Caki2 (cell line): Measurements from ENCODE around the gene BMP7. TPM values are rescaled to one million over a fixed set of nuclear protein-coding genes. Genes with fewer than 3 reads are reported as not detected.

Source experiments
- DNase-seq: peaks from one replicate; pipeline ENCODE4 v3.0.0-alpha.2; 2015; ENCODE audit warnings: low read depth
- in situ Hi-C: cut with HindIII; loops from 2 replicates; pipeline ENCODE4 v1.10.0; 2016; ENCODE audit warnings: low sequenced_read_pairs, low pct_unique_long_range_greater_than_20kb, mixed read lengths
- total RNA-seq: library from RNA; depleted of rRNA; stranded (reverse); fragments of >200 nt; shearing (Covaris generic); gene quantifications from 2 replicates; pipeline ENCODE4 v1.2.3, GENCODE V29; 2014; ENCODE audit warnings: low replicate concordance

The BMP7 gene
- total RNA-seq, 1 experiment from 2014 or later = 0.24 TPM

- in situ Hi-C loops = no loop called here
- DNase-seq = no peak
These were observed 131.6 kb downstream of the BMP7 start for GRCh38 chr20:57134804-57135203.

DNA sequence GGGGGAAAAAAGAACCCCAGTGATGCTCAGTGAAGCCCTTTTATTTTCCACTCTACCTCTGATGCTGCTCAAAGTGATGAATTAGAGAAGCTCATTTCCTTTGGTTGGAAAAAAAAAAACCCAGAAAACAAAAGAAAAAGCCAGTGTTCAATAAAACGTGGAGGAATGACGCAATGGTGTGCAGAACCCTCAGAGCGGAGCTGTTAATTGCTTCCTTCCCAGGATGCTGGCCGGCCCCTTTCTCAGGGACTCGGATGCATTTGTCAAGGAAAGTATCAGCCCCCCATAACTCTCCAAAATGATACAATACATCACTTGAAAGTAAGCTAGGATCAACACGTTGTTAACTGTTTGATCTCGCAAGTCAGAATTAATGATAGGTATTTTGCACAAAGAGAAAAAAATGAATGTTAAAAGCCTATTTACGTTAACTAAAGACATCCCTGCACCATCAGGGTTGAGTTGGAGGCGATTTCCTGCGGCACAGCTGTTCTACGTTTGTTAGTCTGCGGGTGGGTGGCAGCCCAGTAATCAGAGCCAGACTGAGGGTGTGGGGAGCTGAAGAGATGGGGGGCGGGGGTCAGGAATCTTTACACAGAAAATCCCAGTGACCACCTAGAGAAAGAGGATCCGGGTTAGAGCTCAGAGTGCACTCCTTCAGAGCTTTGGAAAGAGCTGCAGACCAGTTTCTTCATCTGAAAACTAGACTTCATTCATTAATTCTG, 132.4 kb downstream of the BMP7 start:
- no peak for DNase-seq
- in situ Hi-C loops = no loop called here

DNA sequence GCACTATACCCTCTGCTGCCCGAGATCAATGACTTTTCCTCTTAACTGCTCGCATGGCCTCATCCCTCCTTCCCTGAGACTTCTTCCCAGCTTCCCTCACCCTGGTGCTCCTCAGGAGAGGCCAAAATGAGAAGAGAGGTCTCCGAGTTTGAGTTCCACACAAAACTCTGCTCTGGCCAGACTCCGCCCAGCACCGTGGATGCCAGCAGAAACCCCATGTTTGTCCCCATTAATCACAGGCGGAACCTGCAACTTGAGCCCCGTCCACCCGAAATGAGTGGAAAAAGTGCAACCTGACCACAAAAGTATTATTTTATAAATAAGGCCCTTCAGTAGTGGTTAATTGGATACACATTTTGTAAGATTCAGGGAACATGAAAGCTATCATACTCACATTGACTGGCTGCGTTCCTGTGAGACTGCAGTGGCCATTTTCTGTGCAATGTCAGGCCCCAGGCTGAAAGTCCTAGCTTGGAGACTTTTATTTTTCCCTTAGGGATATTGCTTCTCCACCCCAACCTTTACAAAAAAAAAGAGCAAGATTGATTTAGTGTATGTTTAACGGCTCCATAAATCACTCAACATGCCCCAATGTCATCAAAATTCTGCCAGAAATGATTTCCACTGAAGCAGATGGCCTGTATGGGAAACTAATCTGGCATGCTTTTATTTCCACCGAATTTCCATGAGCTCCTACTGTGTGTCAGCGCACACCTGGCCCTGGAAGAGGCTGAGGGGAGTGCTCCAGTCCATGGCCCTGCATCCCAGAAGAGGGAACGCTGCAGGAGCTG, 134.6 kb downstream of the BMP7 start:
- in situ Hi-C loops = no loop called here
- DNase-seq = no peak

DNA sequence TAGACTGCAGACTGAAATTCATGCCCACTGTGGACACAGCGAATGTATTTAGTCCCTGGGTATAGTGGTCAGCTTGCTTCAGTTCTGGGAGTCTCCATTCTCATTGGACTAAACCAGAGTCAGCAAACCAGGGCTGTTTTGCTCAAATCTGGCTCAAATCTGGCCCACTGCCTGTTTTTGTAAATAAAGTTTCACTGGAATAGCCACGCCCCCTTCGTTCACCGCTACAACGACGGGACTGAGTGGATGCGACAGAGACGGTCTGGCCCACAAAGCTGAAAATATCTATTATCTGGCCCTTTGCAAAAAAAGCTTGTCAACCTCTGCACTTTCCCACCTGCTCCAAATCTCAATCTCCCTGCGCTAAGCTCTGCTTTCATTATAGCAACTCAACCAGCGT, 135.4 kb downstream of the BMP7 start:
- in situ Hi-C loops = no loop called here
- no peak for DNase-seq

DNA sequence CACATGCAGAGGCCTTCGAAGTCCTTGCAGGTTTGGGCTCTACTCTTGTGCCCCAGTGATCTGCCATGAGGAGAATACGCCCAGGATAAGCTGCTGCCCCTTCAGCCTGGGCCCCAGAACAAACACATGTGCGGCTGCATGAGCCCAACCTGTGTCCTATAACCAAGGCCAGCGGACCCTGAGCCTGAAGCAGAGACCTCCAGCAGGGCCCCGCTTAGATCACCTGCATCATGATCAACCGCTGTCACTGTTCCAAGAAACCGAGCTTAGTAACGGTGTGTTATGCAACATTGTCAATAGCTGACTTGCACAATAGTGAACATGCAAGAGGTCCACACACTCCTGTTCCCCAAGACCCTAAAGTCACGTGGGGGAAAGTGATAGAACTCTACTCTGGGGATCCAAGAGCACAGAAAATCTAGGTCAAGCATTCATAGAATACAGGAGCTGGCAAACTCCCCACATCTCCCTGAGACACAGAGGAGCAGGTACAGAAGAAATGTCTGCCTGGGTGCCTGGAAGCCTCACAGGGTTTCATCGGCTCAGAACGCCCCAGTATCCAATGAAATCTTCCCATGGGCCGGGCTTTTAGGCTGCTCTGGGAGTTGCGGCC, 136.2 kb downstream of the BMP7 start:
- no peak for DNase-seq
- in situ Hi-C loops = no loop called here

- no peak for DNase-seq
- in situ Hi-C loops = no loop called here
These were observed 137.1 kb downstream of the BMP7 start for GRCh38 chr20:57129303-57129702.

- in situ Hi-C loops = no loop called here
- DNase-seq = no peak
These were observed 138.2 kb downstream of the BMP7 start for GRCh38 chr20:57128044-57128757.

DNA sequence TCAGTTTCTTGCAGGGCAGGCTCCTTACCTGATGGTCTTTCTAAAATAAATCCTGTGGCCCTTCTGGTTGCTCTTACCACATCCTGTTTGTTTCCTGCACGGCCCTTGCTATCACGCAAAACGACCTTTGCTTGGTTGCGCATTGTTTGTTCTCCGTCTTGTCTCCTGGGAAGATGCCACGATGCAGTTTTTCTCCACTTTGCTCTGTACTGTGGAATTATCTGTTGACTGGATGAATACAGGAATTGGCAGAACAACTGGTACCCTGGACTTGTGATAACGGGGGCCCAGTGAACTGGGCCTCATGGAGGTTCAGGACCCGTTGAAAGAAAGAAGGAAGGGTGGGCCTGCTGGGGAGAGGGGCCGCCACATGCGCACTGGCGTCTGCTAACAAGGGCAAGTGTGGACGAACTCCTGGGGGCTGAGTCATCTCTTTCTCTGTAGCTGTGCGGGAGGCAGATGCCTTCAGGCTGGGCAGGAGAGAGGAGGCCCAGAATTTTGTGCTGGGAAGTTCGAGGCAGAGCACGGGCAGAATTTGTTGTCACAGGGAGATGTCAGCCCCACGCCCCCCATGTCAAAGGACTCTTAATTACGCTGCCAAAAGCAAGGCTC, 139.9 kb downstream of the BMP7 start:
- in situ Hi-C loops = no loop called here
- no peak for DNase-seq

- DNase-seq = no peak
These were observed 141.5 kb downstream of the BMP7 start for GRCh38 chr20:57124800-57125517.

DNA sequence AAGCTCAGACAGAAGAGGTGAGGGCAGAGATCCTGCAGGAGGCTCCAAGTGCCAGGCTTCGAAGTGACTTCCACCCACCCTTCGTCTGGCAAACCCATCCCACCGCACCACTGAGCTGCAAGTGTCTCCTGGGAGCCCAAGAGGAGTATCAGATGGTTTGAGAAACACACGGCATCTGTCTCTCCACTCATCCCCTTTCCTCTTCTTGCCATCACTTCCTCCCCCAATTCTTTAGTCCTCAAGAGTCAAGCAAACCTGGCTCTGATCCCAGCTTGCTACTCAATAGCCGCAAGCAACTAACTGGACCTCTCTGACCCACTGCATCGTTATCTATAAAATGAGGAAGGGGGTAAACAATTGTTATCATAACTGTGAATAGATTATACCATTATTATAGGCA, 142.1 kb downstream of the BMP7 start:
- DNase-seq = no peak
- in situ Hi-C loops = no loop called here

More at GRCh38 chr20:57124800-57125517, 141.5 kb downstream of the BMP7 start:
- in situ Hi-C loops = no loop called here

DNA sequence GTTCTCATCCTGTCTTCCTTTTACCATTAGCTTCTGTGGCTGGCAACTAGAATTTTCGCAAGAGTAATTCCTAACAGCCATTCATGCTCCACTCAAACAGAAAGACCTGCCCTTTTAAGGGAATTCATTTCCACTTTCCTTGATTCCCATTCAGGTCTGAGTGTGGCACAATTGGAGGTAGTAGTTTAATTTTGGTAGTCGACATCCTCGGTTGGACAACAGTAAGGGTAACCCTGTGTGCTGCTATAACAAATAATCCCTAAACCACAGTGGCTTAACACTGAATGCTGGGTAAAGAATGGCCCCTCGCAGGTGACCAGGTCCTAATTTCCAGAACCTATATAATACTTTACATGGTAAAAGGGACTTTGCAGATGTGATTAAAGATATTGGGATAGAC, 142.9 kb downstream of the BMP7 start:
- in situ Hi-C loops = no loop called here
- DNase-seq = no peak

- in situ Hi-C loops = no loop called here
- no peak for DNase-seq
These were observed 143.6 kb downstream of the BMP7 start for GRCh38 chr20:57122536-57123489.

GRCh38 chr20:57118964-57119363, 147.5 kb downstream of the BMP7 start:
- DNase-seq = no peak
- in situ Hi-C loops = no loop called here
